CD4-positive, alpha-beta T cell treated with Interleukin-6 for 4 hours (primary cell): ENCODE measurements around the gene XRRA1.
"Not testable (repeated sequence)": the region's sequence is repeated elsewhere in the genome, so short reads cannot be mapped to it uniquely, and the experiment has no call there.

Experiments used
- DNase-seq: peaks from one replicate; pipeline ENCODE4 v3.0.0-alpha.2; 2020; ENCODE audit warnings: mixed read lengths

The XRRA1 gene

GRCh38 chr11:74895340-74896116 lies 53.4 kb downstream of the XRRA1 start:
- no peak for DNase-seq

DNA sequence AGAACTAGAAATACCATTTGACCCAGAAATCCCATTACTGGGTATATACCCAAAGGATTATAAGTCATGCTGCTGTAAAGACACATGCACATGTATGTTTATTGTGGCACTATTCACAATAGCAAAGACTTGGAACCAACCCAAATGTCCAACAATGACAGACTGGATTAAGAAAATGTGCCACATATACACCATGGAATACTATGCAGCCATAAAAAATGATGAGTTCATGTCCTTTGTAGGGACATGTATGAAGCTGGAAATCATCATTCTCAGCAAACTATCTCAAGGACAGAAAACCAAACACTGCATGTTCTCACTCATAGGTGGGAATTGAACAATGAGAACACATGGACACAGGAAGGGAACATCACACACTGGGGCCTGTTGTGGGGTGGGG lies 55.9 kb downstream of the XRRA1 start:
- DNase-seq, result not testable (repeated sequence)

DNA sequence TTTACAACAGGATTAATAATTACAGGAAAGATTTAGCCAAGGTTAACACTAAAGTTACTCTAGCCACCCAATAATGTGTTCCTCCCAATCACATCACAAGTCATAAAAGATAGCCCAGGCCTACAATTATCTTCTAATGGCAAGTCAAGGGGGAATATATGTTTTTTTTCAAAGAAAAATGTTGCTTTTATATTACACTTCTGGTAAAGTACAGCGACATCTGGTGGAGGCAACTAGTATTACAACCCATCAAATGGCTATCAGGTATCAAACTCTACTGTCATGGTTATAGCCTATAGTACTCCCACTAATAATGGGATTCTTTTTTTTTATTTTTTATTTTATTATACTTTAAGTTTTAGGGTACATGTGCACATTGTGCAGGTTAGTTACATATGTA lies 71.8 kb downstream of the XRRA1 start:
- no peak for DNase-seq

DNA sequence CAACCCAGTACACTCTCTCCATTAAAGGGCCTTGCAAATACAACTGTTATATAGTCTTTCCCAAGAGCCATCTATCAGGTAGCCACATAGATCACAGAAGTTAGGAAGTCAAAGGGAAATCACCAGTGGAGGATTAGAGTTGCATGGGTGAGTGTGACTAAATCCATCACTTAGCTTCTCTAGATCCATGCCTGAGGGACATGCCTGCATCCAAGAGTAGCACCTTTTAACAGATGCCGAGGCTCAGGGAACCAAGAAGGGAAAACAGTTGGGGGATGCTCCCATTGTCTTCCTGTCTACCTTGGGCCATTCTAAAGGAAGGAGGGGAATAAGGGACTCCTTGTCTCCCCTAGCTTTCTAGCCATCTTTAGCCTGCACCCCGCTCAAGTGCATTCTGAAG lies 77.9 kb downstream of the XRRA1 start:
- DNase-seq, result no peak

DNA sequence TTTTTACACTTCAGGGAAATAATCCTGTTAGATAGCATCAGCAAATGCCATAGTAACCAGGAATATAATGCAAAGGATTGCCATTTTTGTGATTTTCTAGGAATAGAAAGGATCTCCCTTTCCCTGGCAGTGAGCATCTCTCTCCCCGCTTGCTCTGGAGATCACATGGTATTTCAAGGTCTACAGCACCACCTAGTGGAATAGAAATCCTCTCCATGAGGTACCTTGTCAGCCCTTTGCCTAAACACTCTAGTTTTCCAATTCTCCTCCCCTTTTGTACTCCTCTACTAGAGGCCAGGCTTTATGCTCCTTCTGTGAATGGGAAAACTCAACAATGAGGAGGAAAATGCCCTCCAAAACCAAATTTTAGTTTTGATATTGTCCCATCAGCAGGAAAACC lies 78.4 kb downstream of the XRRA1 start:
- no peak for DNase-seq

- DNase-seq, result no peak
Observed at GRCh38 chr11:74866557-74866956, 82.3 kb downstream of the XRRA1 start.

DNA sequence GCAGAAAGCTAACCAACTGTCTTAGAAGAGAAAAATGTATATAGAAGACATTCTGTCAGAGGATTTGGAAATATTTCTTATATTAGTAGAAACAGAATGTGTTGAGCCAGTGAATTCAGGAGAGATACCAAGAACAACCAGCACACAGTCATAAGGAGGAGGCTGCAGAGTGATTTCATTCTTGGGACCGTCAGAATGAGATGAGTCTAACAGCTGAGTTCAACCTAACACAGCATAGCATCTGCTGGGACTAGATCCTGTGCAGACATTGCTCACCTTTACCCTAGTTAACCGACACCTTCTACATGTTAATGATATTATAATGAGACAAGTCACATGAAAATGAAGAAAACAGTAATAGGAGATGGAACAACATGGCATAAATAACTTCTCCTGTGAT lies 85.5 kb downstream of the XRRA1 start:
- DNase-seq, result no peak

- DNase-seq, result no peak
Observed at GRCh38 chr11:74860743-74861142, 88.1 kb downstream of the XRRA1 start.

GRCh38 chr11:74853223-74853622 lies 95.7 kb downstream of the XRRA1 start:
- no peak for DNase-seq

DNA sequence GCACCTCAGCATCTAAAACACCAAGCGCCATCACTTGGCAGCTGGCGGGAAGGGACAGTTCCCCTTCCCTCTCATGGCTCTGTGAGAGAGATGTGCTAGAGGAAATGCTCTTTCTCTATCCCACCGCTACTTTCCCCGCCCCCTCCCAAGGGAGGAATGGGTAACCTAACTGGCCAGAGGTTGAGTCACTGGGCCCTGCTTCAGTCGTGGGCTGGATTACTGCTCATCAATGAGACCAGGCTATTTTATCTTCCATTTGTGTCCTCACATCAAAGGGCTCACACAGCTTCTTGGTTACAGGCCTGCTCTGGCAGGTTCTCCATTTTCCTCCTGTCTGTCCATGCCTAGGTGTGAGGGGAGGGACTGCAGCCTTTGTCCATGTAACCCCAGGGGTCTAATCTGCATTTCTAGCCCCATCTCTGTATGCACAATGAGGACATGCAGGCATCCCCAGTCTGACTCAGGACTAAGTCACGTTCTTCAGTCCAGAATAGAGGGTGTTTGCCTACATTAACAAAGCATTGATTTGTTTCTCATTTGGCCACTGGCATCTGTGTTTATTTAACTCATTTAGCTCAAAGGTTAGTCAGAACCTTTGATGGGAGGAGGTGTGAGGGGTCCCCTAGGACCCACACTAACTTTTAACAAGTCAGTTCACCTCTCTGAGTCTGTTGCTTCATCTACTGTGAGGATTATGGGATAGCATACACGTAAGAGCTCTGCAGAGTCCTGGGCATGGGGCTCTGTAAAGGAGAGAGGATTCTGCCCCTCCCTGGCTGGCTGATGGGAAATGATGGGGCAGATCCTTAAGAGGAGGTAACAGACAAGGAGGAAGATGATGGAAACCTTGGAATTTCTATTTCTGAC lies 99.1 kb downstream of the XRRA1 start:
- DNase-seq, result no peak

DNA sequence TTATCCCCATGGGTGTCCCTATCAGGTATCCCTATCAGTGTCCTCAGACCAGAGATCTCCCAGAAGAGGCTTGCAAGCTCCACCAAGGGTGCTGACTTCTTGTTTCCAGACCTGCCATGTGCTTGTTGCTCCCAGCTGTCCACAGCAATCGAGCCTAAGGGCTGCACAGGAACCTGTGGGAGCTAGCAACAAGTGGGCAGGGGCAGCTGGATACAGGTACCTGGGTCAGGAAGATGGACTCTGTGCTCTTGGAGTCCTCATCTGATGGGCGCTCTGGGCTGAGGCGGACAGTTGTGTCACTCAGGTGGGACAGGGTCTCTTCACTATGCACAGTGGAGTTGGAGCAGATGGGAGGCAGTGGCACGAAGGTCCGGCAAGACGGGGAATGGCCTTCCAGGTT lies 101.0 kb downstream of the XRRA1 start:
- DNase-seq, result no peak

GRCh38 chr11:74847395-74847794 lies 101.5 kb downstream of the XRRA1 start:
- DNase-seq, result no peak

GRCh38 chr11:74846770-74847169 lies 102.1 kb downstream of the XRRA1 start:
- DNase-seq, result no peak

- no peak for DNase-seq
Observed at GRCh38 chr11:74845978-74846517, 102.8 kb downstream of the XRRA1 start.

DNA sequence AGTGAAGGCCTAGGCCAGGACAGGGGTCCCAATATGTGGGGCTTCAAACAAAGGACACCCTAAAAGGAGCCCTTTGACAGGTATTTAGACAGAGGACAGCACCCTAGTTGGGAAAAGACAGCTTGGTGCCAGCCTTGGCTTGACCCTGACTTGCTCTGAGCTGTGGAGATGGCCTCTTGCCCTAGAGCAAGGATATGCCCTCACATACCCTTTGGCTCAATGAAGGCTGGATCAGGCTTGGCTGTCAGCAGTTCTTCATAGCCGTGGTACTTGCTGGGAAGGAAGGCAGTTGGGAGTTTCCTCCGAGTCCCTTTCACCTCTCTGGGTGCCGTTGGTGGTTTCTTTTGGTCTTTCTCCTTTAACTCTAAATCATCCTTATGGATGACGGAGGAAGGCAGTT lies 104.0 kb downstream of the XRRA1 start:
- DNase-seq, result no peak

DNA sequence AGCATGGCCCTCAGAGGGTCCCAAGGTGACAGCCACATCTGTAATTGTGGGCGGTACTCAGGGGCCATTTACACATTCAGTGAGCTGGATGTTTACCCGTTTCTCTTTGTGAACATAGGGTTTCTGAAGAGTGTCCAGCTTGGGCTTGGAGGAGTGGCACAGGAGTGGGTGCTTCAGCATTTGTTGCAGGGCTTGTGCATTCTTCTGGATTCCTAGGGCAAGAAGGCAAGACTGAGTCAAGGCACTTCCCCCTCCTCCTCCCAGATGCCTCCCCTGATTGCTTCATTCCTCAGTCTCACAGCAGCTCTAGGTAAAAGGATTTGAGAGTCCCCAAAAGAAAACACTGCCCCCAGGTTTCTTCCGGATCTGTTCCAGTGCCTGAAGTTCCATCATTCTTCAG lies 104.8 kb downstream of the XRRA1 start:
- DNase-seq, result no peak

GRCh38 chr11:74842967-74843366 lies 105.9 kb downstream of the XRRA1 start:
- no peak for DNase-seq

- DNase-seq, result no peak
Observed at GRCh38 chr11:74840486-74840885, 108.4 kb downstream of the XRRA1 start.

- DNase-seq, result no peak
Observed at GRCh38 chr11:74839971-74840370, 108.9 kb downstream of the XRRA1 start.

GRCh38 chr11:74839446-74839845 lies 109.4 kb downstream of the XRRA1 start:
- DNase-seq, result no peak

GRCh38 chr11:74838188-74838587 lies 110.7 kb downstream of the XRRA1 start:
- no peak for DNase-seq

- no peak for DNase-seq
Observed at GRCh38 chr11:74837191-74837590, 111.7 kb downstream of the XRRA1 start.

- DNase-seq, result no peak
Observed at GRCh38 chr11:74826901-74827300, 122.0 kb downstream of the XRRA1 start.

GRCh38 chr11:74825596-74825995 lies 123.3 kb downstream of the XRRA1 start:
- DNase-seq, result not testable (repeated sequence)
